ENCODE results near the gene GABRB2. TPM values are rescaled to one million over a fixed set of nuclear protein-coding genes. Genes with fewer than 3 reads are reported as not detected.
"Not testable (repeated sequence)": the region's sequence is repeated elsewhere in the genome, so short reads cannot be mapped to it uniquely, and the experiment has no call there.

The GABRB2 gene
- polyA plus RNA-seq, 12 donors = 0.70 to 2.3 (median 1.2) TPM; not detected in 2

DNA sequence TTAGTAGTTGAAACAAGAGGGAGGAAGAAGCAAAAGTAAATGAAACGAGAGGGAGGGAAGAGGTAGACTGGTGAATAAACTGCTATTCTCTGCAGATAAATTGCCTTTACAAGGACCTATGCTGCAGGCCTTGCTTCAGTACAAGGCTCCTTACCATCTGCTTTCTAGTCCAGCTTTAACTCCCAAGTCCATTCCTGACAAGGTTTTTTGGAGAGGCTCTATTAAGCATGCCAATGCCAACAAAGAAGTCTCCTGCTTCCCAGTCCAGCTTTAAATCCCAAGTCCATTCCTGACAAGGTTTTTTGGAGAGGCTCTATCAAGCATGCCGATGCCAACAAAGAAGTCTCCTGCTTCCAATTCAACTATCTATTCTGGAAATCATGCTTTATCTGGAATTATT, 244.9 kb downstream of the GABRB2 start:
- DNase-seq = no peak

DNA sequence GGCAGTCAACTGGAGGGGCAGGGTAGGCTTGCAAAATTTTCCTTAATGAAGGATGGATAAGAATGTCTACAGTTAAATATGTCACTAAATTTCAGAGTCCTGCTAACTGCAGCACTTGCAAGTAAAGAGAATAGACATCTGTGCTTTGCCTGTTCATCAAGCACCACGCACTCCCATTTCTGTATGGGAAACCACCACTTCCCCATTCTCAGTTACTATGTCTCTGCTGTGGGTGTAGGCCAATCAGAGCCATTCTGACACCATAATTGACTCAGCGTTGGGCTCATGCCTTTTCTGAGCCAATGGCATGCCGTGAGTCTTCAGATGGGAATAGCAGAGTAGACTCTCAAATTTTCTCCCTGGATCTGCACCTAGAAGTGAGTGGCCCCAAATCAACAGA, 247.5 kb downstream of the GABRB2 start:
- no peak for DNase-seq

DNA sequence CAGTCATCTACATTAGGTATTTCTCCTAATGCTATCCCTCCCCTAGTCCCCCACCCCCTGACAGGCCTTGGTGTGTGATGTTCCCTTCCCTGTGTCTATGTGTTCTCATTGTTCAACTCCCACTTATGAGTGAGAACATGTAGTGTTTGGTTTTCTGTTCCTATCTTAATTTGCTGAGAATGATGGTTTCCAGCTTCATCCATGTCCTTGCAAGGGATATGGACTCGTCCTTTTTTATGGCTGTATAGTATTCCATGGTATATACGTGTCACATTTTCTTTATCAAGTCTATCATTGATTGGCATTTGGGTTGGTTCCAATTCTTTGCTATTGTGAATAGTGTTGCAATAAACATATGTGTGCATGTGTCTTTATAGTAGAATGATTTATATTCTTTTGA, 249.1 kb downstream of the GABRB2 start:
- DNase-seq = not testable (repeated sequence)

DNA sequence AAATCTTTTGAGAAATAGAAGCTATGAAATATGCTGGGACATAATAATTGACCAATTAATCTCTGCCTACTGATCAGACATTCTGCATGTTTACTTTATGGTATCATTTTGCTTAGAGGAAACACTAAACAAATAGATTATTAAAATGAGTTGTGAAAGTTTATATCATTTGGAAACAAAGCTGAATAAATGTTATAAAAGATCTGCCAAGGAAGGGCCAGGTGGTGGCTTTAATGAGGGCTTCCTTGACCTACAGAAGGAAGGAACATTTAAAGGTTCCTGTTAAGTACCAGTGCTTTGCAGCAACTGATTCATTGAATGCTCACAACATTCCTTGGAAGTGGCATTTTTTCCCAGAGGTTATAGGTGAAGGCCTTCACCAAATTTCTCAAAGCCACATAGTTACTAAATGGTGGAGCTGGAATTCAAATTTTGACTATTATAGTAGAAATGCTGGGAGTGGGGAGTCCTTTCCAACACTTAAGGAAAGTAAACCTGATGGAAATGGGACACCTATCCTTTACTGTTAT, 250.7 kb downstream of the GABRB2 start:
- no peak for DNase-seq

DNA sequence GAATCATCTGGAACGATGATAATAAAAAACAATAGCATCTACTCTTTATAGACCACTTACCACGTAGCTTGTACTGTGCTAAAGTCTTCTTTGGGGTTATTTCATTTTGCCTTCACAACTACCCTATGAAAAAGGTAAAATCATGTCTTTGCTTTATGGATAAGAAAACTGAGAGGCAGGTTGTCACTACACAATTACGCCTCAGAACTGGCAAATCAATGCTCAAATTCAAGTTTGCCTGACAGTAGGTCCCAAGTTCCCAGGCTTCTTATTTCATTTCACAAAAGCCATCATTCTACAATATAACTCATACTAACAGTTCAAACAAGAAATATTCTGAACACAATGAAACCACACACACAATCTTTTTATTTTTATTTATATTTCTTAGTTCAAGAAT, 258.5 kb downstream of the GABRB2 start:
- DNase-seq = no peak

DNA sequence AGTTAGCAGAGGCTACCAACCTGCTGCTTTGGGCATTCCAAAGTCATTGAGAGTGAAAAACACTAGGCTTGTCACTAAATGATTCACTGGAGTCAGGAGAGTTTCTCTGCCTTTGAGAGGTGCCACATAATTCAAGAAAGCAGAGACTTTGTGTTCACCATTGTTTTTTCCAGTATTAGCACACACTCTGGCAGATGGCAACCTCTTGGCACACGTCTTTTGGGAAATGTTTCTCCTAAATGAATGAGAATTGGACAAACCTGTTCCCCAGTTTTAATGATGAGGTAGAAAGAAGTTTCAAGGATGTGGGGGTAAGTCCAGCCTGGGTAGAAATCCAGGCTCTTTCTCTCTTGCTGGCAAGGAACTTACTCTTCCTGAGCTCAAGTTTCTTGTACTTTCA, 259.1 kb downstream of the GABRB2 start:
- no peak for DNase-seq

DNA sequence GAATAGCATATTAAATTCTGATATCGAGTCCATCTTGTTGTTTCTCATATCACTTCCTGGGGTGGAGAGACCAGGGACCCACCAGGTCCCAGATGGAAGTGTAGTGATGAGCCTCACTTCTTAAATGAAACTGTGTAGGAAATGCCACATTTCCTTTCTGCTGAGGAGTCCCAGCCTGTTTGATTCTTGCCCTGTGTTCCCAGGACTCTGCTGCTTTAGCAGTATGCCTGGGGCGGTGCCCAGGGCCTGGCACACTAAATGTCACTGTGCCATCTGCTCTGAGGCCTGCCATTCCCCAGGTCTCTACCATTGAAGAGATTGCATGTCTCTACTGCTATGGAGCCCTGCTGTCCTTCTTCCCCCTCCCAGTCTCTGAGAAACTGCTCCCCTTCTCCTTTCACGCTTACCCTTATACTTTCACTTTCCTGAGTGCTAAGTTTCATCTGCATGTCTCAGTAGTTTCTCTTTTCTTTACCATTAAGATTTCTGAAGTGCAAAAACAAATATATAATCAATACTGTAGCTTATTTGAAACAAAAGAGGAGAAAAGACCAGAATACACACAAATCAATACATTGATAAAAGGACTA, 260.4 kb downstream of the GABRB2 start:
- DNase-seq = no peak

DNA sequence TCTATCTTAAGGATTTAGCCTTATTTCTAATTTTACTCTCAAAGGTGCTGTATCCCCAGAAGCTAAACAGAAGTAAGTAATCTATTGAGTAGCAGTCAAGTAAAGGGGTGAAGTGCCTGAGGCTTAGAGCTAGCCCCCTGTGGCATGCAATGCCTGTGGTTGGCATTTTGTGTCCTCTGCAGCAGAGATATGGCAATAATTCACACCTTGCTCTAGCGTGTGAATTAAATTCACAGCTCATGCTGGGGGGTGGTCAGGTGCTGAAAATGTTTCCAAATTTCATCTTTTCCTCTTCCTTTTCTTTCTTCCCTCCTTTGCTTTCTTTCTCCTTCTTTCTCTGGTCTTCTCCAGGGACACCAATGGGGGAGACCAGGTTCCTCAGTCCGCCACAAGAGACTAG, 262.1 kb downstream of the GABRB2 start:
- no peak for DNase-seq

DNA sequence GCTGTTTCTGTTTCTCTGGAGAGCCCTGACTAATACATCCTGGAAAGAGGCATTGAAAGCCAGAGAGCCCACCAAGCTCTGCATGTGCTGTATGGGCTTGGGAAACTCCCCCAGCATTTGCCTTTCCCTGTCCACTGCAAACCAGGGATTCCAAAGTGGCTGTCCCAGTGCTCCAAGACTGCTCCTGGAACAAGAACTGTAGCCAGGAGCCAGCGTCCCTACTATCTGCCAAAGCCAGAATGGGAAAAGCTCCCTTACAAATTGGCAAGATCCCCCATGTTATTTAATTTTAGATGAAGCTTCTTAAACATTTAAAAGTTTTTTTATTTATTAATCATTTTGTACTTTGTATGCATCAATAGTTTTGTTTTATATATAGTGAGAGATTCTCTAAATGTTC, 263.2 kb downstream of the GABRB2 start:
- no peak for DNase-seq

DNA sequence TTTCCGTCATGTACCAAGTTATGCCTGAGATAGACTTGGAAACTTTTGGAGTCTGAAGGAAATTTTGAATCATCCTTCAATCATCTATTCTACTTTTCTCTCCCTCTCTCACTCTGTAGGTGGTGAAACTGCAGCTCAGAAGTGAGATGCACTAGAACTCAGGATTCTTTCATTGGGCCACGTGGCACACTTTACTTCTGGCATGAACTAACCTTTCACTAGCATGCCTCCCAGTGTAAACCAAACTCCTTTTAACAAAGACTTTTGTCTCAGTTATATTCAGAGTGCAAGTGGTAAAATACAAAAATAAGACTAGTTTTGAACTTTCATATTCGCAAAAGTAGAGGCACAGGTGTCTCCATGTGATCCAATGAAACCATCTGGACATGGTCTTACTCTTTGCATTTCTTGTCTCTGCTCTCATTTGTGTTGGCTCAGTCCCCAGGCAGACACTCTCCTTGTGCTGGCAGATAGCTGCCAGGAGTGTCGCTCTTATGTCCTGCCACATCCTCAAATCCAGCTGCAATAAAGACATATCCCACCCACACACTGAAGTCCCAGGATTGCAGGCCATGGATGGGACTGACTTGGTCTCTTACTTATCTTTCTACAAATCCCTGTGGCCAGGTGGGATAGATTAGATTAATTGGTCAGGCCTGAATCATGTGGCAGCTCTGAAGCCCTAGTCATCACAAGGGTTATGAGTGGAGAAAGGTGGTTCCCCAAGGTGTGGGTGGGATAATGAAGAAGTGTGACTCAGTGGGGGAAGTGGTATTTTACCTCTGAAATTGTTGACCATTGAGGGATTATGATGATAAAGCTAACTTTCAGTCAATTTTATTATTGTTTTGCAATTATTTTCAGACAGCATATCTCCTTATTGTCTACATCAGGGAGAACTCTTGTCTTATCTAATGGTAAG, 267.5 kb downstream of the GABRB2 start:
- DNase-seq = no peak

DNA sequence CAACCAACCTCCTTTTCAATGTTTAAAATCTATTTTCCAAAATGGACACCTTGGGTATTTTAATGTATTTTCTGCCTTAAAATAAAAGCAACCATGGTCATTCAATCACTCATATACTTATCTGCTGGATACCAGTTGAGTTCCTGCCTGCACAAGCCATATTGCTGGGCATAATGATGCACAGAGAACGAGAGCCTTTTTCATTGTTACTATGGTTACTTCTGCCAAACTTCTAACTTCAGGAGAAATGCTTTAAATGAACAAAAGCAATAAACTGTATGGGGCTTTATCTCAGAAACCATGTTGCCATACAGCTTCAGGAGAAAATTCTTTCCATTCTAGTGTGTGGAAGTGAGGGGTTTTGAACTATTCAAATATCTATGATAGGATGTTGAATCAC, 269.5 kb downstream of the GABRB2 start:
- DNase-seq = no peak

DNA sequence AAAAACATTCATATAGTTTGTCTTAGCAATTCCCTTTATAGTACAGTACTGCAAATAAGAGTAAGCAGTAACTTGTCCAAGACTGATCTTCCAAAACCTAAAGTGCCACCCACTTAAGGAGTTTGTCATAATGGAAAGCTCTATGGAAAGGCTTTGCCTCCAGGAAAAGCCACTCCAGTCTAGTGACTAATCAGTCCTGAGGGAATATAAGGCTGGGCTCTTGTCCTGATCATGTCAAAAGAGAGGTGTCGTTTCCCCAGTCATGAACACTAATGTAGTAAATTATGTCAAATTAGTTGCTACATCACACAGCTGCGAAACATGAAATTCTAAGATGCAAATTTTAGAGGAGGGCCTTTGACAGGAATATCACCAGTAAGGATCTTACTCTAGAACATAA, 271.6 kb downstream of the GABRB2 start:
- no peak for DNase-seq

DNA sequence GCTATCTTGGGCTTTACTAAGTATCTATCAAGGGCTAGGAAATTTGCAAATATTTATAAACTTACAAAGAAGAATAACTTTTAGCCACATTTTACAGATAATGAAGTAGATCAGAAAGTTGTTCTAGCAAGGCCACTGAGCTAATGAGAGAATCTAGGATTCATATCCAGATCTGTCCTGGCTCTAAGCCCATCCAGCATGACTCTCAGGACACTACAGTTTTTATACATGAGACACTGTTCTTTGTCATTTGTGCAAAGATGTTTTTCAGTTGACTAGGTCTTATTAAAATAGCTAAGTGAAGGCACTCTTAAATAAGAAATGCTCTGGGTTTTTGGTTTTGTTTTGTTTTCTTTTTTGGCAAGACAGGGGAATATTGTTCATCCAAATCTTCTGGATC, 273.1 kb downstream of the GABRB2 start:
- DNase-seq = no peak

DNA sequence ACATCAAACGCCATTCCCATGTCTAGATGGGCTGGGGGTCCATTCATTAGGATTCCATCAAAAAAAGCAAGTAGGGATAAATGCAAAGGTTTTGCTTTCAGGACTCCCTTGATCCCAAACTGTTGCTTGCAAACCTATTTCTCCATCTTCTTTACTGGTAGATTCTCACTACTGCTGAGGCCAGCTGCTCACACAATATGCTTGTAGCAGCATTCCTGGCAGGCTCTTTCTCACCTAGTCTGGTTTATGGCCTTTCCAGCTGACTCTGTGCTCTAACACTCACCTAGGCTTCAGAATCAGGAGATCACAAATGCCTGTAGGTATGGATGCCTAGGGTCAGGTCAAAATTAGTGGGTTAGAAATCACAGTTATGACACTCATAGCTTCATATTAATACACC, 274.7 kb downstream of the GABRB2 start:
- DNase-seq = no peak

DNA sequence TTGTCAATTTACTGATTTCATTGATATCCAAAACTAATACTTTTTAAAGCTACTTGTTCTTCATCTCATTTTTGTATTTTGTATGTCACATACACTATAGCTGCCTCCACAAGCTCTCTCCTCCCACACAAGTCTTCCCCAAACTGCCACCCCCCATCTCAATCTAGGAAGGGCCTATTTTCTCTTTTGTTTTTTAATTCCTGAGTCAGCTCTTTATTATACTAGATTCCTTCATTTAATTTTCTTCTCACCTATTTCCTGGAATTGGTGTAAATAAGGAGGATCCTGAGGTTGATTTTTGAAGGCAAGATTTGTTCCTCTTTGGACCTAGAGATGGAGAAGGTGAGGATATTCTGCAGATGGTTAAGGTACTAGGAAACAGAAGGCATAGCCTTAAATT, 277.4 kb downstream of the GABRB2 start:
- no peak for DNase-seq

DNA sequence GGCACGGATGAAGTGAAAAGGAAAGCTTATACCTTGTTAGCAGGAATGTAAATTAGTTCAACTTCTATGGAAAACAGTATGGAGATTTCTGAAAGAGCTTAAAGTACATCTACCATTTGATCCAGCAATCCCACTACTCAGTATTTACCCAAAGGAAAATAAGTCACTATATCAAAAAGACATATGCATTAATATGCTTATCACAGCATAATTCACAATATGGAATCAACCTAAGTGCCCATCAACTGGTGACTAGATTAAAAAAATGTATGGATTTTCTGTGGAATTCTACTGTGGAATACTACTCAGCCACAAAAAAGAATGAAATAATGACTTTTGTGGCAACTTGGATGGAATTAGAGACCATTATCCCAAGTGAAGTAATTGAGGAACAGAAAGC, 279.6 kb downstream of the GABRB2 start:
- no peak for DNase-seq

DNA sequence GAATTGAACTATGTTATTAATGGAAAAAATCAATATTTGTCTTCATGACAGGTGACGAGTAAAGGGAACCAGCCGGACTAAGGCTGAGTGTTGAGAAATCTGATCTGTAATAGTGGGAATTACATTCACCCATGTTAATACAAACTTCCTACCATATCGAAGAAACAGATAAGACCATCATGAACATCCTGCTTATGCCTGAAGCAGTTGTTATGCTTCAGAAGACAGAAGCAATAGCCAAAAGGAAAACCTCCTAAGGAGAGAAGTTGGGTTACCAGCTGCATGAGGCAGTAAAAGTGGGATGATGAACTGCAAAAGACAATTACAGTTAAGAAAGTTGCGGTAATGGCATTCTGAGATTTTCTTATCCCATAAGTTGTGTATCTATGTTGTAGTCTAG, 281.5 kb downstream of the GABRB2 start:
- DNase-seq = no peak

DNA sequence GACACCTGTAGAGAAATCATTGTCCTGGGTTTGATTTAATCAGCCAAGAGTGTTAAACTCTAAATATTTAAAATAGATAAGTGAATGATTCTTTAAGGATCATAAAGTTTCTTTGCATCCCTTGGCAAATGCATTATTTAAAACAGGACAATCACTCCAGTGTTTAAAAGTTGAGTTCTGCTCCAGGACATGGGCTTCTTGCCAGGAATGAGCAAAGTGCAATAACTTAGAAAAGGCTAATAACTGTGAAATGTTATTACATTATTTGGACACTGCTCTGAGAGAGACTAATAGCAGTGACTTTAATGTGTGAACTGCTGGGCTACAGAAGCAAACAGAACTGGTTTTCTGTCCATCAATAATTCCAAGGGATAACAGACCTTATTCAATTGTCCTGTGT, 283.3 kb downstream of the GABRB2 start:
- peak; percentile 15 for DNase-seq

DNA sequence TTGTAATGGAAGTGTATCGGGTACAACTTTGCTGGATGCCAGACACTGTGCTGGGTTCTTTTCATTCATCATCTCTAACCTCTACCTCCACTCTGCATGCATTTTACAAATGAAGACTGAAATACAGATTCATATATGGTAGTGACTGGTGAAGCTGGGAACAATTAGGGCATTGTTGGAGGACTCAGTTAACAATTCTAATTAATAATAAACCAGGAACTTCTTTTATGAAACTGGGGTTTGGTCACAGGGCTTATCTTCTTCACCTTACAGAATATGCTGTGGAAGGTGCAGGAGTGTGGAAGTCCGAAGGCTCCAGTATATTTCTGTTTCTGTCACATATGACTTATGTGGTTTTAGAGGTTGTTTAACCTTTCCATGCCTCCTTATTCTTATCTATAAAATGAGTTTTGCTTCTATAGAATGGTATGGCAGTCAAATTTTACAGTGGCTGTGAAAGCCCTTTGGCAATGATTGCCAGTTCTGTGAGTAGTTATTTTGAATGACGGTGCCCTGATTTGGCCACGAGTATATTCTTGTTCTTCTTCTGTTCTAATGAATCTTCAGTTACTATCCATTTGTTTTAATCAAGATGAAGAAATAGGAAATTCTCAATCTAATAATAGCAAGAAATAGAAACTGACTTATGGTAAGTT, 284.7 kb downstream of the GABRB2 start:
- DNase-seq = no peak

DNA sequence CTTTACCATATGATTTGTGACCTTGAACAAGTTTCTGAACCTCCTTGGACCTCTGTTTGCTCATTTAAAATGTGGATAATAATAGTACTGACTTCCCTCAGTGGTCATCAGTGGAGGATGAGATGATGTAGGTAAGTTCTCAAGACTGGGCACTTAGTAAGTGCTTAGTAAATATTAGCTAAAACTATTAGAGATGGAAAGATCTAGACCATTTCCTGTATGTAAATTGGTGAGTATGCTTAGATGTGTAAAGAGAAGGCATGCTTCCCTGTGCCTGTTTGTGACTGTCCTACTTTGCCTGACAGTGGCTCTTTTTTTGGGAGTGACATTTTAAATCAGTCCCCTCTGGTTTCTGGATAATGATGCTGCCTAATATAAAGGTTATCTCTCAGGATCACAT, 288.1 kb downstream of the GABRB2 start:
- no peak for DNase-seq

DNA sequence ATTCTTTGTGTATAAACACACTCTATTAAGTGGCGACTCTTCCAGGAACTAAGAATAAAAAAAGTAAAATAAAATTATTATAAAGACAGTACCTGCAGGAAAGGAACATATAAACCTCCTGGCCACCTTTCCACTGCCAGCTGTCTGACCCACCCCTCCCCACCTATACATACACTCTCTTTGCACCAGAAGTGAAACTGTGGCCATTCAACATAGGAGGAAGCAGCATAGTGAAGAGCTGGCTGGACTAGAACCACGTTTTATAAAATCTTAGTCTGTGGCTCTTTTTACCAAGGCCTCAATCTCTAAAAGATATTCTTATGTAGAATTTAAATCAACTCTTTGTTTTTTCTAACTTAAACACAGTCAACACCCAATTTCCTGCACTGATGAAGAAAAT, 289.6 kb downstream of the GABRB2 start:
- DNase-seq = no peak

DNA sequence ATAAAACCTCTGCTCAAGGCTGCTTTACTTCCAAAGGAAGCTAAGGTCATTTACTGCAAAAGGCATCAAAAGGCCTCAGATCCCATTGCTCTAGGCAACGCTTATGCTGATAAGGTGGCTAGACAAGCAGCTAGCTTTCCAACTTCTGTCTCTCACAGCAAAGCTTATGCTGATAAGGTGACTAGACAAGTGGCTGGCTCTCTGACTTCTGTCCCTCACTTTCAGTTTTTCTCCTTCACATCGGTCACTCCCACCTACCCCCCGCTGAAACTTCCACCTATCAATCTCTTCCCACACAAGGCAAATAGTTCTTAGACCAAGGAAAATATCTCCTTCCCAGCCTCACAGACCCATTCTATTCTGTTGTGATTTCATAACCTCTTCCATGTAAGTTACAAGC, 293.6 kb downstream of the GABRB2 start:
- DNase-seq = not testable (repeated sequence)

DNA sequence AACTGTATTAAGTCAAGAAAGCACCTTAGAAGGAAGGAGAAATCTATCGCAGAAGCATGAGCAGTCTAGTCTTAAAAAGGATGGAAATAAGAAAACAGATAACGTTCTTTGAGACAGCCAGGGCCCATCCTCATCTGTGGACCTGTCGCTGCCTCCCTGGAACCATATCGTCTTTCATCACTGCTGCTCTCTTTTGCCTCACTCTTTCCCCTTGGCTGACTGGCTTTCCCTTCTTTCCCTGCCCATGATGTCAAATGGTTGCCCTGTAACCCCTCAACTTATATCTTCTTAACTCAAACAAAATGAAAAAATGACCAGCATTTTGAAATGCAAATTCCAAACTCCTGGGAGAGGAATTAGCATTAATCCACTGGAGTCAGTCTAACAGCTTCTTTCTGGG, 299.8 kb downstream of the GABRB2 start:
- no peak for DNase-seq
